IMR-90 (cell line): ENCODE results near the gene MICAL3. TPM values are rescaled to one million over a fixed set of nuclear protein-coding genes. Genes with fewer than 3 reads are reported as not detected.

Experiments used
- ELK1 ChIP-seq: fragments of 150-350 bp; IDR thresholded peaks from 2 replicates; pipeline ENCODE4 v1.6.1; 2016; ENCODE audit warnings: low read depth, mild to moderate bottlenecking, low read length, moderate library complexity, borderline replicate concordance
- polyA plus RNA-seq, 3 experiments: library from polyadenylated mRNA; depleted of rRNA; stranded (reverse); fragments of >200 nt; gene quantifications; 2 replicates each; pipeline ENCODE4 v1.2.3, GENCODE V29; 2012; ENCODE audit warnings: low replicate concordance in 1 of 3
- total RNA-seq: library from RNA; depleted of rRNA; stranded (reverse); fragments of >200 nt; gene quantifications from 2 replicates; pipeline ENCODE4 v1.2.3, GENCODE V29; 2012

MICAL3 gene
- total and polyA plus RNA-seq, 2 of the 4 experiments (the other 2 are of a cell fraction) = 17.6 to 26.8 TPM

- TF ChIP-seq ELK1 = no peak
These were observed 102.2 kb downstream of the MICAL3 start (continued) for GRCh38 chr22:17921871-17922821.
